H9 (cell line): ENCODE data around the gene KIF26B. TPM values are rescaled to one million over a fixed set of nuclear protein-coding genes. Genes with fewer than 3 reads are reported as not detected.

Experiments used
- DNase-seq: peaks from one replicate; pipeline ENCODE4 v3.0.0-alpha.2; 2017
- H2AFZ ChIP-seq: one replicate; pipeline ENCODE4 v1.6.1; 2013; ENCODE audit warnings: mild to moderate bottlenecking, low read length, control low read depth, moderate library complexity
- H2AK5ac ChIP-seq: 2 replicates; pipeline ENCODE4 v1.6.1; 2013; ENCODE audit warnings: low read length, control low read depth, mixed read lengths; ENCODE audit not compliant: insufficient read length
- H2BK120ac ChIP-seq: one replicate; pipeline ENCODE4 v1.6.1; 2013; ENCODE audit warnings: low read depth, mild to moderate bottlenecking, low read length, control low read depth, inconsistent platforms; ENCODE audit not compliant: poor library complexity, severe bottlenecking
- H2BK12ac ChIP-seq: 2 replicates; pipeline ENCODE4 v1.6.1; 2013; ENCODE audit warnings: low read length, control low read depth, mixed read lengths, low read depth; ENCODE audit not compliant: insufficient read length
- H2BK15ac ChIP-seq: 2 replicates; pipeline ENCODE4 v1.6.1; 2013; ENCODE audit warnings: low read depth, low read length, control low read depth
- H2BK20ac ChIP-seq: one replicate; pipeline ENCODE4 v1.6.1; 2013; ENCODE audit warnings: low read depth, mild to moderate bottlenecking, low read length, control low read depth, inconsistent platforms; ENCODE audit not compliant: poor library complexity, severe bottlenecking
- H2BK5ac ChIP-seq: 2 replicates; pipeline ENCODE4 v1.6.1; 2013; ENCODE audit warnings: low read length, control low read depth, mixed read lengths; ENCODE audit not compliant: insufficient read length
- H3K14ac ChIP-seq: 2 replicates; pipeline ENCODE4 v1.6.1; 2013; ENCODE audit warnings: low read length, control low read depth; ENCODE audit not compliant: insufficient read depth
- H3K18ac ChIP-seq: 2 replicates; pipeline ENCODE4 v1.6.1; 2013; ENCODE audit warnings: low read depth, mild to moderate bottlenecking, mixed read lengths, low read length, control low read depth; ENCODE audit not compliant: insufficient read length
- H3K23ac ChIP-seq: 2 replicates; pipeline ENCODE4 v1.6.1; 2013; ENCODE audit warnings: low read length, control low read depth, mixed read lengths, low read depth; ENCODE audit not compliant: insufficient read length
- H3K23me2 ChIP-seq: 2 replicates; pipeline ENCODE4 v1.6.1; 2013; ENCODE audit warnings: low read depth, mild to moderate bottlenecking, mixed read lengths, low read length, control low read depth; ENCODE audit not compliant: insufficient read length, poor library complexity, severe bottlenecking
- H3K27ac ChIP-seq: 2 replicates; pipeline ENCODE4 v1.5.1; 2013; ENCODE audit warnings: low read length, control low read depth, mixed read lengths, low read depth; ENCODE audit not compliant: insufficient read length
- H3K27me3 ChIP-seq: 2 replicates; pipeline ENCODE4 v1.6.1; 2013; ENCODE audit warnings: low read length, control low read depth, inconsistent platforms; ENCODE audit not compliant: insufficient read depth
- H3K4ac ChIP-seq: 2 replicates; pipeline ENCODE4 v1.6.1; 2013; ENCODE audit warnings: low read depth, mild to moderate bottlenecking, control low read depth, inconsistent platforms, low read length, moderate library complexity
- H3K4me1 ChIP-seq: 2 replicates; pipeline ENCODE4 v1.6.1; 2013; ENCODE audit warnings: low read length, control low read depth, inconsistent platforms; ENCODE audit not compliant: insufficient read depth
- H3K4me2 ChIP-seq: 2 replicates; pipeline ENCODE4 v1.6.1; 2013; ENCODE audit warnings: low read length, control low read depth, mixed read lengths; ENCODE audit not compliant: insufficient read length, insufficient read depth
- H3K56ac ChIP-seq: 2 replicates; pipeline ENCODE4 v1.6.1; 2013; ENCODE audit warnings: low read depth, mild to moderate bottlenecking, mixed read lengths, low read length, control low read depth; ENCODE audit not compliant: insufficient read length
- H3K79me1 ChIP-seq: 2 replicates; pipeline ENCODE4 v1.6.1; 2013; ENCODE audit warnings: low read depth, mild to moderate bottlenecking, moderate library complexity, low read length, control low read depth, inconsistent platforms; ENCODE audit not compliant: insufficient read depth, poor library complexity, severe bottlenecking
- H3K79me2 ChIP-seq: 2 replicates; pipeline ENCODE4 v1.6.1; 2013; ENCODE audit warnings: low read length, control low read depth, inconsistent platforms; ENCODE audit not compliant: insufficient read depth
- H3K9ac ChIP-seq: 2 replicates; pipeline ENCODE4 v1.6.1; 2013; ENCODE audit warnings: low read length, control low read depth, mixed read lengths; ENCODE audit not compliant: insufficient read length; ENCODE audit errors: extremely low read depth
- H3K9me3 ChIP-seq: one replicate; pipeline ENCODE4 v1.6.1; 2013; ENCODE audit warnings: low read depth, low read length, inconsistent platforms; ENCODE audit not compliant: control insufficient read depth
- H3T11ph ChIP-seq: one replicate; pipeline ENCODE4 v1.6.1; 2013; ENCODE audit warnings: mild to moderate bottlenecking, low read length, control low read depth, inconsistent platforms
- H4K20me1 ChIP-seq: one replicate; pipeline ENCODE4 v1.6.1; 2013; ENCODE audit not compliant: control insufficient read depth, insufficient read length, insufficient read depth
- H4K5ac ChIP-seq: 2 replicates; pipeline ENCODE4 v1.6.1; 2013; ENCODE audit warnings: low read depth, mild to moderate bottlenecking, mixed read lengths, low read length, control low read depth; ENCODE audit not compliant: insufficient read length
- H4K8ac ChIP-seq: replicated peaks from 2 replicates; pipeline ENCODE4 v1.6.1; 2013; ENCODE audit warnings: low read length, control low read depth, mixed read lengths, low read depth; ENCODE audit not compliant: insufficient read length
- H4K91ac ChIP-seq: 2 replicates; pipeline ENCODE4 v1.6.1; 2013; ENCODE audit warnings: low read depth, mild to moderate bottlenecking, moderate library complexity, mixed read lengths, low read length, control low read depth; ENCODE audit not compliant: insufficient read length
- H3K27ac Mint-ChIP-seq, 3 experiments: 2 replicates in 2 of 3; 3 replicates in 1 of 3; pipeline ENCODE4 v1.8.0; 2020 to 2021; ENCODE audit warnings: mixed read lengths in 3 of 3, mild to moderate bottlenecking in 1 of 3, moderate library complexity in 1 of 3
- H3K27me3 Mint-ChIP-seq: 2 replicates; pipeline ENCODE4 v1.8.0; 2021; ENCODE audit warnings: low read depth, mild to moderate bottlenecking, moderate library complexity, mixed read lengths
- H3K36me3 Mint-ChIP-seq, 3 experiments: 2 replicates in 2 of 3; 3 replicates in 1 of 3; pipeline ENCODE4 v1.8.0; 2020 to 2021; ENCODE audit warnings: low read depth in 3 of 3, mixed read lengths in 3 of 3; ENCODE audit not compliant: insufficient read depth in 1 of 3
- H3K4me1 Mint-ChIP-seq, 2 experiments: 2 replicates each; pipeline ENCODE4 v1.8.0; 2020; ENCODE audit warnings: mixed read lengths in 2 of 2
- H3K4me3 Mint-ChIP-seq, 2 experiments: 2 replicates in 1 of 2; 3 replicates in 1 of 2; pipeline ENCODE4 v1.8.0; 2020 to 2021; ENCODE audit warnings: mild to moderate bottlenecking in 2 of 2, mixed read lengths in 2 of 2, moderate library complexity in 1 of 2
- H3K9me3 Mint-ChIP-seq, 2 experiments: 2 replicates in 1 of 2; 3 replicates in 1 of 2; pipeline ENCODE4 v1.8.0; 2020; ENCODE audit warnings: mild to moderate bottlenecking in 2 of 2, mixed read lengths in 2 of 2, moderate library complexity in 1 of 2
- WGBS: extraction: QIAGEN DNeasy Blood & Tissue Kit; methylation state at CpG from one replicate; pipeline ENCODE4 v1.1.7; 2013; ENCODE audit warnings: missing lambda C conversion rate, low lambda C conversion rate, mixed read lengths; ENCODE audit not compliant: insufficient read length; ENCODE audit errors: extremely low coverage; 5-methylcytosine and 5-hydroxymethylcytosine counted together
- total RNA-seq: library from RNA; stranded (reverse); gene quantifications from 2 replicates; pipeline ENCODE4 v1.2.1, GENCODE V29; 2021
- TF ChIP-seq, protein P1 (sequence below): fragments of 200-600 bp; sonication (generic); conservative IDR thresholded peaks from 3 replicates; pipeline ENCODE4 v1.8.0; 2021; ENCODE audit warnings: antibody characterized with exemption, mild to moderate bottlenecking

Gene KIF26B
- total RNA-seq, 1 experiment from 2014 or later = 0.13 TPM

DNA sequence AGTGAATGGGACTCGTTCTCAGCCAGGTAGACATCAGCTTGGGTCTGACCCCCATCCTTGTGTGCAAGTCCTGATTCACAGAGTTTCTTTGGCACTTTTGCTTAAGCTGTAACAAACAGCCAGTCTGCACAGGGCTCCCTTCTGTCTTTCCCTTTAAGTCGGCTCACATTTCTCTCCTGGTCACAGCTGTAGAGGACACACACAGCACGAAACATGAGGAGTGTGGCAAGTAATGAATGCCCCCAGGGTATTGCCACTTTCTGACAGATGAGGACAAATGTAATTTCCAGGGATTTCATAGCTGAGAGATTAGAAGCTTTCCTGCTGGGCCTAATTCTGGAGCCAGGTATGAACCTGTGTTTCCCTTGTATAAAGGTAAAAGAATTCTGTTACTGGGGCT lies 423.5 kb downstream of the KIF26B start:
- no peak overlapping the region for H4K91ac ChIP-seq
- H3K27me3 Mint-ChIP-seq = peaks cover 3% of the 10 kb centered on the region; the same call in 1 of the 2 replicates
- no peak overlapping the region for H2BK120ac ChIP-seq
- no peak overlapping the region for H3K27ac ChIP-seq
- no peak overlapping the region for H3K14ac ChIP-seq
- H3K56ac ChIP-seq = no peak overlapping the region
- no peaks in the 10 kb centered on the region for H3K4me1 Mint-ChIP-seq
- H3T11ph ChIP-seq = no peak overlapping the region
- no peak overlapping the region for H4K8ac ChIP-seq
- H3K27me3 ChIP-seq = no peaks in the 10 kb centered on the region
- H3K79me2 ChIP-seq = no peaks in the 10 kb centered on the region
- no peak for DNase-seq
- H3K23ac ChIP-seq = no peak overlapping the region
- no peaks in the 10 kb centered on the region for H4K20me1 ChIP-seq
- H2BK5ac ChIP-seq = no peak overlapping the region
- H3K4me2 ChIP-seq = no peak overlapping the region
- H3K79me1 ChIP-seq = no peaks in the 10 kb centered on the region
- H3K9me3 Mint-ChIP-seq = no peaks in the 10 kb centered on the region
- TF ChIP-seq, protein P1, sequence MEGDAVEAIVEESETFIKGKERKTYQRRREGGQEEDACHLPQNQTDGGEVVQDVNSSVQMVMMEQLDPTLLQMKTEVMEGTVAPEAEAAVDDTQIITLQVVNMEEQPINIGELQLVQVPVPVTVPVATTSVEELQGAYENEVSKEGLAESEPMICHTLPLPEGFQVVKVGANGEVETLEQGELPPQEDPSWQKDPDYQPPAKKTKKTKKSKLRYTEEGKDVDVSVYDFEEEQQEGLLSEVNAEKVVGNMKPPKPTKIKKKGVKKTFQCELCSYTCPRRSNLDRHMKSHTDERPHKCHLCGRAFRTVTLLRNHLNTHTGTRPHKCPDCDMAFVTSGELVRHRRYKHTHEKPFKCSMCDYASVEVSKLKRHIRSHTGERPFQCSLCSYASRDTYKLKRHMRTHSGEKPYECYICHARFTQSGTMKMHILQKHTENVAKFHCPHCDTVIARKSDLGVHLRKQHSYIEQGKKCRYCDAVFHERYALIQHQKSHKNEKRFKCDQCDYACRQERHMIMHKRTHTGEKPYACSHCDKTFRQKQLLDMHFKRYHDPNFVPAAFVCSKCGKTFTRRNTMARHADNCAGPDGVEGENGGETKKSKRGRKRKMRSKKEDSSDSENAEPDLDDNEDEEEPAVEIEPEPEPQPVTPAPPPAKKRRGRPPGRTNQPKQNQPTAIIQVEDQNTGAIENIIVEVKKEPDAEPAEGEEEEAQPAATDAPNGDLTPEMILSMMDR = no peak
- no peak overlapping the region for H2AK5ac ChIP-seq
- no peak overlapping the region for H2BK12ac ChIP-seq
- no peak overlapping the region for H3K18ac ChIP-seq
- no peak overlapping the region for H4K5ac ChIP-seq
- no peak overlapping the region for H2BK20ac ChIP-seq
- H3K9ac ChIP-seq = no peak overlapping the region
- H2BK15ac ChIP-seq = no peak overlapping the region
- no peak overlapping the region for H2AFZ ChIP-seq
- no peak overlapping the region for H3K4ac ChIP-seq
- no peaks in the 10 kb centered on the region for H3K4me1 ChIP-seq
- no CpG with 5 or more reads among the region's 3 CpGs for WGBS
- H3K23me2 ChIP-seq = no peaks in the 10 kb centered on the region
- H3K9me3 ChIP-seq = no peaks in the 10 kb centered on the region
- no peak overlapping the region for H3K4me3 Mint-ChIP-seq
- H3K27ac Mint-ChIP-seq = no peak overlapping the region
- no peaks in the 10 kb centered on the region; a peak in 1 of 7 replicates for H3K36me3 Mint-ChIP-seq
